ENCODE measurements around the gene FGF7.

The FGF7 gene

GRCh38 chr15:49521802-49522201 lies 98.8 kb downstream of the FGF7 start:
- TF ChIP-seq GATA2 (IDR thresholded peaks at IDR 0.05; ENCODE audit: low read depth, low read length) (no peak), GATA3 (IDR thresholded peaks at IDR 0.05; ENCODE audit: low read depth, low read length) (no peak)

GRCh38 chr15:49528289-49528688 lies 105.2 kb downstream of the FGF7 start:
- no peak for TF ChIP-seq GATA3 (IDR thresholded peaks at IDR 0.05; ENCODE audit: low read depth, low read length)
- TF ChIP-seq GATA2 (IDR thresholded peaks at IDR 0.05; ENCODE audit: low read depth, low read length), result no peak

GRCh38 chr15:49530092-49530491 lies 107.0 kb downstream of the FGF7 start:
- TF ChIP-seq GATA2 (IDR thresholded peaks at IDR 0.05; ENCODE audit: low read depth, low read length) (no peak), GATA3 (IDR thresholded peaks at IDR 0.05; ENCODE audit: low read depth, low read length) (no peak)
